ENCODE measurements around the gene FOXC2.
"Not testable (repeated sequence)": the region's sequence is repeated elsewhere in the genome, so short reads cannot be mapped to it uniquely, and the experiment has no call there.

FOXC2 gene

GRCh38 chr16:86575095-86575685 lies 8.6 kb downstream of the FOXC2 start:
- no peak for DNase-seq

GRCh38 chr16:86575754-86576557 lies 9.3 kb downstream of the FOXC2 start:
- peak; percentile 17 for DNase-seq

GRCh38 chr16:86576591-86577313 lies 10.1 kb downstream of the FOXC2 start:
- DNase-seq, result no peak

GRCh38 chr16:86577314-86577971 lies 10.8 kb downstream of the FOXC2 start:
- no peak for DNase-seq

GRCh38 chr16:86578061-86578599 lies 11.5 kb downstream of the FOXC2 start, which contains the start of gene FOXL1:
TSS of gene FOXL1 (plus strand) at chr16:86578549. CDS start at chr16:86578724, 175 bp downstream.
- no peak for DNase-seq

- no peak for DNase-seq
Observed at GRCh38 chr16:86578611-86579267, 12.1 kb downstream of the FOXC2 start.

- DNase-seq, result no peak
Observed at GRCh38 chr16:86579268-86580062, 12.8 kb downstream of the FOXC2 start.

- no peak for DNase-seq
Observed at GRCh38 chr16:86580063-86580790, 13.6 kb downstream of the FOXC2 start.

GRCh38 chr16:86580791-86581170 lies 14.2 kb downstream of the FOXC2 start:
- DNase-seq, result no peak

GRCh38 chr16:86581458-86581857 lies 14.8 kb downstream of the FOXC2 start:
- DNase-seq, result no peak

- DNase-seq, result no peak
Observed at GRCh38 chr16:86584071-86584685, 17.5 kb downstream of the FOXC2 start.

- no peak for DNase-seq
Observed at GRCh38 chr16:86584726-86585721, 18.4 kb downstream of the FOXC2 start.

GRCh38 chr16:86585821-86586611 lies 19.4 kb downstream of the FOXC2 start:
- DNase-seq, result no peak

- DNase-seq, result no peak
Observed at GRCh38 chr16:86587487-86587886, 20.9 kb downstream of the FOXC2 start.

GRCh38 chr16:86587955-86588354 lies 21.3 kb downstream of the FOXC2 start:
- not testable (repeated sequence) for DNase-seq

- no peak for DNase-seq
Observed at GRCh38 chr16:86590501-86591144, 24.0 kb downstream of the FOXC2 start.

- DNase-seq, result no peak
Observed at GRCh38 chr16:86591270-86591669, 24.6 kb downstream of the FOXC2 start.

Measured in NCI-H146 (cell line).